ENCODE data around the gene CDK11B.
"Not testable (repeated sequence)": the region's sequence is repeated elsewhere in the genome, so short reads cannot be mapped to it uniquely, and the experiment has no call there.

The CDK11B gene

GRCh38 chr1:1692714-1693647, 34.2 kb upstream of the CDK11B start, which contains the start of gene SLC35E2B:
SLC35E2B (minus strand) TSS chr1:1692795; CDS start chr1:1676699, 16,096 bp downstream.
- H3K9me3 ChIP-seq, H3K4me1 ChIP-seq, H3K36me3 ChIP-seq, H3K27me3 ChIP-seq: not testable (repeated sequence)
- peak within 1 kb of the TSS; percentile 63 for H3K4me3 ChIP-seq (ENCODE audit: low read depth, low read length)
- peak; percentile 20; the same call in 1 of the 2 replicates for TF ChIP-seq CTCF (IDR thresholded peaks at IDR 0.05; ENCODE audit: low read depth, low read length)
- DNase-seq, result peak; percentile 95

GRCh38 chr1:1692324-1692713, 33.5 kb upstream of the CDK11B start:
- H3K36me3 ChIP-seq, H3K27me3 ChIP-seq, H3K4me1 ChIP-seq, H3K9me3 ChIP-seq: not testable (repeated sequence)
- peak overlapping the region; percentile 63 for H3K4me3 ChIP-seq (ENCODE audit: low read depth, low read length)
- peak; percentile 87 for DNase-seq

GRCh38 chr1:1691443-1691842, 32.6 kb upstream of the CDK11B start:
- H3K4me3 ChIP-seq (ENCODE audit: low read depth, low read length), result peak overlapping the region; percentile 38; the same call in 1 of the 2 replicates
- H3K4me1 ChIP-seq, H3K27me3 ChIP-seq, DNase-seq, H3K9me3 ChIP-seq, H3K36me3 ChIP-seq: not testable (repeated sequence)

GRCh38 chr1:1689526-1689925, 30.7 kb upstream of the CDK11B start:
- H3K4me1 ChIP-seq; H3K4me3 ChIP-seq (ENCODE audit: low read depth, low read length); H3K36me3 ChIP-seq; H3K27me3 ChIP-seq; DNase-seq; H3K9me3 ChIP-seq: not testable (repeated sequence)

GRCh38 chr1:1687846-1688245, 29.0 kb upstream of the CDK11B start:
- H3K4me1 ChIP-seq, result no peaks in the 10 kb centered on the region

GRCh38 chr1:1684031-1684681, 25.4 kb upstream of the CDK11B start:
- no peak for TF ChIP-seq CTCF (IDR thresholded peaks at IDR 0.05; ENCODE audit: low read depth, low read length)
- no peaks in the 10 kb centered on the region for H3K9me3 ChIP-seq
- H3K27me3 ChIP-seq, result no peaks in the 10 kb centered on the region
- peaks cover 7% of the 10 kb centered on the region; the same call in 1 of the 2 replicates for H3K36me3 ChIP-seq
- no peak overlapping the region for H3K4me3 ChIP-seq (ENCODE audit: low read depth, low read length)
- no peaks in the 10 kb centered on the region for H3K4me1 ChIP-seq
- peak; percentile 1 for DNase-seq

More at GRCh38 chr1:1687846-1688245, 29.0 kb upstream of the CDK11B start:
- no peaks in the 10 kb centered on the region for H3K27me3 ChIP-seq
- H3K9me3 ChIP-seq, result no peaks in the 10 kb centered on the region
- no peak overlapping the region for H3K4me3 ChIP-seq (ENCODE audit: low read depth, low read length)
- DNase-seq, result peak; percentile 1
- H3K36me3 ChIP-seq, result peaks cover 7% of the 10 kb centered on the region; the same call in 1 of the 2 replicates
- no peak for TF ChIP-seq CTCF (IDR thresholded peaks at IDR 0.05; ENCODE audit: low read depth, low read length)

GRCh38 chr1:1683104-1683905, 24.5 kb upstream of the CDK11B start:
- Histone ChIP-seq H3K27me3 (no peaks in the 10 kb centered on the region), H3K4me3 (ENCODE audit: low read depth, low read length) (no peak overlapping the region), H3K4me1 (no peaks in the 10 kb centered on the region), H3K36me3 (peaks cover 7% of the 10 kb centered on the region; the same call in 1 of the 2 replicates), H3K9me3 (no peaks in the 10 kb centered on the region)
- no peak for TF ChIP-seq CTCF (IDR thresholded peaks at IDR 0.05; ENCODE audit: low read depth, low read length)
- DNase-seq, result peak; percentile 4
